Sigmoid colon (tissue), 7 donors: Measurements from ENCODE around the gene DUSP22. TPM values are rescaled to one million over a fixed set of nuclear protein-coding genes. Genes with fewer than 3 reads are reported as not detected.

Source experiments
- DNase-seq: peaks from one replicate; pipeline ENCODE4 v3.0.0-alpha.2; 2019
- H3K27ac ChIP-seq, 4 donors: fragments of 200-600 bp; sonication (generic); one replicate each; pipeline ENCODE4 v1.5.1; 2016 to 2019; ENCODE audit warnings: mild to moderate bottlenecking in 1 of 4
- H3K27me3 ChIP-seq, 3 donors: fragments of 200-600 bp; sonication (generic); one replicate each; pipeline ENCODE4 v1.5.1; 2019; ENCODE audit warnings: mild to moderate bottlenecking in 1 of 3
- H3K36me3 ChIP-seq, 4 donors: fragments of 200-600 bp; sonication (generic); one replicate each; pipeline ENCODE4 v1.5.1; 2016 to 2019
- H3K4me1 ChIP-seq, 4 donors: fragments of 200-600 bp; sonication (generic); one replicate each; pipeline ENCODE4 v1.5.1; 2017 to 2019
- H3K4me3 ChIP-seq, 4 donors: fragments of 200-600 bp; sonication (generic); one replicate each; pipeline ENCODE4 v1.5.1; 2017 to 2019; ENCODE audit warnings: mild to moderate bottlenecking in 2 of 4, moderate library complexity in 1 of 4
- H3K9me3 ChIP-seq, 4 donors: fragments of 200-600 bp in 3 of 4; sonication (generic) in 3 of 4; one replicate each; pipeline versions ENCODE4 v1.5.1 to v1.6.1; 2013 to 2019
- CTCF ChIP-seq, 4 experiments: fragments of 450-650 bp in 3 of 4; fragments of 200-600 bp in 1 of 4; IDR thresholded peaks; one replicate each; pipeline ENCODE4 v1.5.1; 2016 to 2019; ENCODE audit warnings: antibody characterized with exemption in 4 of 4, mild to moderate bottlenecking in 3 of 4, moderate library complexity in 2 of 4
- EP300 ChIP-seq, 4 donors: sonication (generic); formaldehyde crosslinking; IDR thresholded peaks; one replicate each; pipeline ENCODE4 v1.6.1; 2017; ENCODE audit warnings: antibody characterized with exemption in 4 of 4
- POLR2A ChIP-seq, 2 donors: fragments of 450-650 bp; IDR thresholded peaks; one replicate each; pipeline ENCODE4 v1.6.1; 2016; ENCODE audit warnings: antibody characterized with exemption in 2 of 2, mild to moderate bottlenecking in 2 of 2, moderate library complexity in 2 of 2
- POLR2AphosphoS5 ChIP-seq, 4 donors: sonication (generic); formaldehyde crosslinking; IDR thresholded peaks; one replicate each; pipeline ENCODE4 v1.6.1; 2017; ENCODE audit warnings: antibody characterized with exemption in 4 of 4
- WGBS, 2 donors: extraction: QIAGEN DNeasy Blood & Tissue Kit; methylation state at CpG; one replicate each; pipeline ENCODE4 v1.1.7; 2013; 5-methylcytosine and 5-hydroxymethylcytosine counted together
- intact Hi-C: fragments of 100-400 bp; cut with DNase I; formaldehyde crosslinking; loops from one replicate; pipeline ENCODE4 v1.15.1; 2023
- polyA plus RNA-seq, 3 donors: library from polyadenylated mRNA; stranded (reverse); fragments of 200-250 nt; gene quantifications; one replicate each; pipeline ENCODE4 v1.2.3, GENCODE V29; 2013
- total RNA-seq, 4 donors: library from RNA; depleted of rRNA; stranded (reverse); fragments of >200 nt; gene quantifications; one replicate each; pipeline ENCODE4 v1.1.0, GENCODE V29; 2016
- donor health status: healthy with polysubstance abuse.
- donor health status: Bipolar disorder and iron deficiency.
- donor health status: healthy.

Gene DUSP22
- total and polyA plus RNA-seq, 7 donors = 15.7 to 113 (median 55.6) TPM

- H3K9me3 ChIP-seq = no peaks in the 10 kb centered on the region
- peaks cover 0 to 8% (median 3%) of the 10 kb centered on the region in 4 donors for H3K4me1 ChIP-seq
- TF ChIP-seq EP300 (IDR thresholded peaks at IDR 0.05) (no peak), POLR2AphosphoS5 (IDR thresholded peaks at IDR 0.05) (no peak), CTCF (IDR thresholded peaks at IDR 0.05) (no peak), POLR2A (IDR thresholded peaks at IDR 0.05) (no peak)
- intact Hi-C loops = loop anchor here (10.0 kb wide), 1 partner anchor 1047 kb away; the partner anchor contains the start of gene FOXF2
- DNase-seq = no peak
- no peaks in the 10 kb centered on the region for H3K36me3 ChIP-seq
- H3K27me3 ChIP-seq = no peaks in the 10 kb centered on the region
- 58 to 77% methylated on average over 10 of the region's 10 CpGs for WGBS, 2 donors
- H3K27ac ChIP-seq = no peak overlapping the region
- no peak overlapping the region for H3K4me3 ChIP-seq
These were observed 45.6 kb downstream of the DUSP22 start for GRCh38 chr6:337805-338368.

DNA sequence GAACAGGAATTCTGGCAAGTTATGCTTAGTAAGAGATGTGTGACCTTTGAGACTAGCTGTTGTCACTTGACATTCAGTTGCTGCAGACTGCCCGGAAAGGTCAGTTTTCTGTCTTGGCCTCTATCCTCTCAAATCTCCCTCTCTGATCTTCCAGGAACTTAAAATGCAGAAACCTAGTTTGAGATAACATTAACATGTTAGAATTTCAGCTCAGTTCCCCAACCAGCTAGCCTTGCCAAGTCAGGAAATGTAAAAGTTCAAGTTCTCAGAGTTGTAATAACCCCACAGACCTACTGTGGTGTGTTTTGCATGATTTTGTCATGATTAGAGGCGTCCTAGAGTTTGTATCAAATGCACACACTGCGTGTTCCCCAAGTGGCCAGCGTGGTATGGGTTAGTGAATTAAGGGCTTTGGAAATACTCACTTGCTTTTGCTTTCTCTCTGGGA, 46.6 kb downstream of the DUSP22 start:
- no peaks in the 10 kb centered on the region for H3K9me3 ChIP-seq
- H3K27ac ChIP-seq = no peak overlapping the region
- no peak overlapping the region for H3K4me3 ChIP-seq
- WGBS, 2 donors = 69 to 74% methylated on average over 4 of the region's 4 CpGs
- DNase-seq = no peak
- TF ChIP-seq POLR2AphosphoS5 (IDR thresholded peaks at IDR 0.05) (no peak), POLR2A (IDR thresholded peaks at IDR 0.05) (no peak)
- H3K27me3 ChIP-seq = no peaks in the 10 kb centered on the region
- intact Hi-C loops = loop anchor here (10.0 kb wide), 1 partner anchor 1046 kb away; the partner anchor contains the start of gene FOXF2
- H3K4me1 ChIP-seq = peaks cover 0 to 5% (median 0%) of the 10 kb centered on the region in 4 donors
- no peaks in the 10 kb centered on the region for H3K36me3 ChIP-seq

- TF ChIP-seq POLR2AphosphoS5 (IDR thresholded peaks at IDR 0.05) (no peak), EP300 (IDR thresholded peaks at IDR 0.05) (no peak), POLR2A (IDR thresholded peaks at IDR 0.05) (no peak), CTCF (IDR thresholded peaks at IDR 0.05) (no peak)
- H3K4me3 ChIP-seq = no peak overlapping the region
- H3K4me1 ChIP-seq = peaks cover 0 to 5% (median 0%) of the 10 kb centered on the region in 4 donors
- no peaks in the 10 kb centered on the region for H3K36me3 ChIP-seq
- DNase-seq = no peak
- intact Hi-C loops = loop anchor here (10.0 kb wide), 1 partner anchor 1045 kb away; the partner anchor contains the start of gene FOXF2
- 51 to 79% methylated on average over 5 of the region's 5 CpGs for WGBS, 2 donors
- H3K27me3 ChIP-seq = no peaks in the 10 kb centered on the region
- H3K27ac ChIP-seq = no peak overlapping the region
- no peaks in the 10 kb centered on the region for H3K9me3 ChIP-seq
These were observed 47.2 kb downstream of the DUSP22 start for GRCh38 chr6:339480-339879.

DNA sequence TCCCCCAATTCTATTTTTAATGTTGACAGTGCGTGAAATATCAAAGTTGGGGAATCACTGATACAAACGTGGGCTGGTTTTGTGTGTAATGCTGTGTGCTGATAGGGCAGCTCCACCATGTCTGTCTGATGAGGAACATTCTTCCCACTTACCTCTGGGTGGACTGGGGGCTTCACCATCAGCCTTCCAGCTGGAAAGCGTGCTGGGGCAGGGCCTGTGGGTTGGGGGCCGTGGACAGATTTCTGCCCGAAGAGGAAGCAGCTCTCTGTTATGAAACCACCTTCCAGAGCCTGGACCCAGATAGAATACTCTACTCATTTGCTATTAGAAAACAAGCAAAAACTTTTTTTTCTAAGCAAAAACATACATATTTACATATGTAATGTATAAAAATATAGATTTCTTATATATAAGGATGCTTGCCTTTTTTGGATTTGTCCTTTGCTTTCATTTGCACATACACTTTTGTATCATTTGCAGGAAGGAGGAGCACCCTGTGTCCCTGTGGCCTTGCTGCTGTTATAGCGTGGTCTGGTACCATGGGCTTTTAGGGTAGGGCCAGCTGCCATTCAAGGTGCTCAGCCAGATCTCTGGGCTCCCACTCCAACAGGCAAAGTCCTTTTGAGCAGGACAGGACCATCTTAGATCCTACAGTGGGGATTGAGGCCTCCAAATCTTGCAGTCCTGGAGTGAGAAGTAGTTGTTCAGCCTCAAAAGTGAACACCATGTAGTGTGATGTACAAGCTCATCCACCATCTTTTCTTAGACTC, 48.1 kb downstream of the DUSP22 start:
- H3K27ac ChIP-seq = no peak overlapping the region
- H3K4me1 ChIP-seq = peaks cover 0 to 5% (median 0%) of the 10 kb centered on the region in 4 donors
- intact Hi-C loops = no loop called here
- 75 to 84% methylated on average over 6 of the region's 6 CpGs for WGBS, 2 donors
- H3K9me3 ChIP-seq = no peaks in the 10 kb centered on the region
- TF ChIP-seq CTCF (IDR thresholded peaks at IDR 0.05) = no peak
- no peak for TF ChIP-seq POLR2A (IDR thresholded peaks at IDR 0.05)
- TF ChIP-seq POLR2AphosphoS5 (IDR thresholded peaks at IDR 0.05) = no peak
- no peak for TF ChIP-seq EP300 (IDR thresholded peaks at IDR 0.05)
- H3K4me3 ChIP-seq = no peak overlapping the region
- no peaks in the 10 kb centered on the region for H3K27me3 ChIP-seq
- DNase-seq = no peak
- H3K36me3 ChIP-seq = no peaks in the 10 kb centered on the region
